ENCODE measurements around the gene ABHD12B. TPM values are rescaled to one million over a fixed set of nuclear protein-coding genes. Genes with fewer than 3 reads are reported as not detected.

ABHD12B gene
- total and polyA plus RNA-seq, 9 of the 15 experiments (the other 6 are each of a cell fraction or from before 2014, with no cell fraction given) = not detected

DNA sequence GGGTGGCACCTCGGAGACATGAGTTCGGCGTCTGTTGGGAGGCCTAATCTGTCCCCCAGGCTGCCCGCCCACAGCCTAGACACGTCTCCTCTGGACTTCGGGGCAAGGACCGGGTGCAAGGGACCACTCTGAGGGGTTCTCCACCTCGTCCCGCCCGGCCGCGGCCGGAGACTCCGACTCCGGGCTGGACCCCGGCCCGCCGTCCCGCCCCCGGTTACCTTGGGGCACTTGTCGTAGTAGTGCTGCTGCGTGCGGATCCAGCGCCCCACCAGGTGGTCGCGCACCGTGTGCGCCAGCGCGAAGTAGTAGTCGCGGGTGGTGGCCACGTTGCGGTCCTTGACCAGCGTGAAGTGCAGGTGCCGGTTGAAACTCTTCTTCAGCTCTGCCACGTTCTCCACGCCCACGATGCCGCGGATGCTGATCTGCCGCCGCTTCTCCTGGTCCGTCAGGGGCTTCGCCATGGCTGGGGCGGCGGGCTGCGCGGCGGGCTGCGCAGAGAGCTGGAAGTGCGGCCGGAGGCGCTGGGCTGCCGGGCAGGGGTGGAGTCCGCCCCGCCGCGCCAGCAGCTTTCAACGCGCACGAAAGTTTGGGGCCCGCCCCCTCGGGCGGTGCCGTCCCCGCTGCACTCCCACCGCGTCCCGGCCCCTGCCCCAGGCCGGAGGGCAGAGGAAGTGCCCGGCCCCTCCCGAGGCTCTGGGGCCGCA lies 72.2 kb downstream of the ABHD12B start, which contains the start of gene PYGL (continued):
- TF ChIP-seq, protein P1, sequence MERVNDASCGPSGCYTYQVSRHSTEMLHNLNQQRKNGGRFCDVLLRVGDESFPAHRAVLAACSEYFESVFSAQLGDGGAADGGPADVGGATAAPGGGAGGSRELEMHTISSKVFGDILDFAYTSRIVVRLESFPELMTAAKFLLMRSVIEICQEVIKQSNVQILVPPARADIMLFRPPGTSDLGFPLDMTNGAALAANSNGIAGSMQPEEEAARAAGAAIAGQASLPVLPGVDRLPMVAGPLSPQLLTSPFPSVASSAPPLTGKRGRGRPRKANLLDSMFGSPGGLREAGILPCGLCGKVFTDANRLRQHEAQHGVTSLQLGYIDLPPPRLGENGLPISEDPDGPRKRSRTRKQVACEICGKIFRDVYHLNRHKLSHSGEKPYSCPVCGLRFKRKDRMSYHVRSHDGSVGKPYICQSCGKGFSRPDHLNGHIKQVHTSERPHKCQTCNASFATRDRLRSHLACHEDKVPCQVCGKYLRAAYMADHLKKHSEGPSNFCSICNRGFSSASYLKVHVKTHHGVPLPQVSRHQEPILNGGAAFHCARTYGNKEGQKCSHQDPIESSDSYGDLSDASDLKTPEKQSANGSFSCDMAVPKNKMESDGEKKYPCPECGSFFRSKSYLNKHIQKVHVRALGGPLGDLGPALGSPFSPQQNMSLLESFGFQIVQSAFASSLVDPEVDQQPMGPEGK (CRISPR knock-in tag; IDR thresholded peaks at IDR 0.05; ENCODE audit: borderline replicate concordance) = no peak
- TF ChIP-seq WHSC1 (IDR thresholded peaks at IDR 0.05; ENCODE audit: low read length) (no peak), ZFP36 (IDR thresholded peaks at IDR 0.05; ENCODE audit: low read depth, low read length, partially characterized antibody) (no peak), ZNF174 (CRISPR knock-in tag; IDR thresholded peaks at IDR 0.05) (no peak), SP1 (CRISPR knock-in tag; IDR thresholded peaks at IDR 0.05) (peak; percentile 9; the same call in 1 of the 2 replicates), ZFX (CRISPR knock-in tag; IDR thresholded peaks at IDR 0.05) (peak; percentile 83), TSC22D4 (tag; IDR thresholded peaks at IDR 0.05) (no peak), KLF16 (IDR thresholded peaks at IDR 0.05) (no peak), JUN (IDR thresholded peaks at IDR 0.05; ENCODE audit: borderline replicate concordance, low read depth, low read length) (no peak), JUN (CRISPR knock-in tag; IDR thresholded peaks at IDR 0.05; ENCODE audit: borderline replicate concordance) (no peak), SRSF3 (IDR thresholded peaks at IDR 0.05; ENCODE audit: insufficient read depth, low read length) (no peak), EWSR1 (IDR thresholded peaks at IDR 0.05; ENCODE audit: borderline replicate concordance, low read depth, partially characterized antibody) (no peak), SUPT5H (IDR thresholded peaks at IDR 0.05) (peak; percentile 64), RHOXF2B (CRISPR knock-in tag; conservative IDR thresholded peaks at IDR 0.05) (no peak), FOXA1 (IDR thresholded peaks at IDR 0.05; ENCODE audit: borderline replicate concordance) (no peak), GTF2A2 (tag; IDR thresholded peaks at IDR 0.05) (no peak), LARP7 (IDR thresholded peaks at IDR 0.05) (no peak), IFI16 (CRISPR knock-in tag; IDR thresholded peaks at IDR 0.05) (no peak), POLR2B (IDR thresholded peaks at IDR 0.05; ENCODE audit: low read depth, partially characterized antibody) (peak; percentile 59), HNRNPH1 (optimal IDR thresholded peaks at IDR 0.05; ENCODE audit: low read depth, low read length) (no peak), SMAD2 (IDR thresholded peaks at IDR 0.05; ENCODE audit: low read depth, low read length) (no peak)
- TF ChIP-seq, protein P2, sequence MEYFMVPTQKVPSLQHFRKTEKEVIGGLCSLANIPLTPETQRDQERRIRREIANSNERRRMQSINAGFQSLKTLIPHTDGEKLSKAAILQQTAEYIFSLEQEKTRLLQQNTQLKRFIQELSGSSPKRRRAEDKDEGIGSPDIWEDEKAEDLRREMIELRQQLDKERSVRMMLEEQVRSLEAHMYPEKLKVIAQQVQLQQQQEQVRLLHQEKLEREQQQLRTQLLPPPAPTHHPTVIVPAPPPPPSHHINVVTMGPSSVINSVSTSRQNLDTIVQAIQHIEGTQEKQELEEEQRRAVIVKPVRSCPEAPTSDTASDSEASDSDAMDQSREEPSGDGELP (CRISPR knock-in tag; IDR thresholded peaks at IDR 0.05; ENCODE audit: borderline replicate concordance) = peak; percentile 35; the same call in 1 of the 2 replicates
- TF ChIP-seq, protein P3, sequence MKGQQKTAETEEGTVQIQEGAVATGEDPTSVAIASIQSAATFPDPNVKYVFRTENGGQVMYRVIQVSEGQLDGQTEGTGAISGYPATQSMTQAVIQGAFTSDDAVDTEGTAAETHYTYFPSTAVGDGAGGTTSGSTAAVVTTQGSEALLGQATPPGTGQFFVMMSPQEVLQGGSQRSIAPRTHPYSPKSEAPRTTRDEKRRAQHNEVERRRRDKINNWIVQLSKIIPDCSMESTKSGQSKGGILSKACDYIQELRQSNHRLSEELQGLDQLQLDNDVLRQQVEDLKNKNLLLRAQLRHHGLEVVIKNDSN (CRISPR knock-in tag; IDR thresholded peaks at IDR 0.05) = no peak
